ENCODE measurements around the gene VAMP2.

The VAMP2 gene

GRCh38 chr17:8186446-8186786, 23.7 kb upstream of the VAMP2 start:
- H3K4me1 ChIP-seq (ENCODE audit: control insufficient read depth, insufficient read depth, low read length), result peaks cover 13% of the 10 kb centered on the region
- CTCF ChIA-PET, result interaction anchor here (0.6 to 1.5 kb wide), 10 partner anchors 25 to 129 kb away, joined by 3 to 7 read pairs (median 4); no protein-coding TSS in a partner anchor
- H3K36me3 ChIP-seq (ENCODE audit: control insufficient read depth in 2 of 2, insufficient read depth in 1 of 2, low read length in 2 of 2), result no peaks in the 10 kb centered on the region
- peak overlapping the region; percentile 79 for H3K27ac ChIP-seq (ENCODE audit: extremely low read depth, low read depth, low read length)
- peak overlapping the region; percentile 86 for H3K4me3 ChIP-seq (ENCODE audit: low read depth, low read length)
- POLR2A ChIA-PET, result interaction anchor here (1.0 to 13.9 kb wide), 9 partner anchors 9 to 67 kb away, joined by 4 to 394 read pairs (median 12); partner anchors contain the start of genes AURKB, CTC1, PFAS and TMEM107
- H3K9me3 ChIP-seq (ENCODE audit: control insufficient read depth, insufficient read depth, low read depth, low read length), result no peaks in the 10 kb centered on the region
- TF ChIP-seq MZF1 (tag by site-specific recombination; IDR thresholded peaks at IDR 0.05; ENCODE audit: borderline replicate concordance) (peak; percentile 91; the same call in 1 of the 2 replicates), ZNF221 (tag by site-specific recombination; IDR thresholded peaks at IDR 0.05; ENCODE audit: borderline replicate concordance) (0 out of 2 replicates have a peak, but pooled peaks have one; percentile 67), ZNF837 (tag by site-specific recombination; IDR thresholded peaks at IDR 0.05) (peak; percentile 88; the same call in 1 of the 2 replicates), ZNF670 (tag by site-specific recombination; IDR thresholded peaks at IDR 0.05; ENCODE audit: low read depth) (no peak), ZNF501 (tag by site-specific recombination; IDR thresholded peaks at IDR 0.05) (no peak), ZNF138 (tag by site-specific recombination; IDR thresholded peaks at IDR 0.05; ENCODE audit: borderline replicate concordance) (no peak), ZNF548 (tag by site-specific recombination; IDR thresholded peaks at IDR 0.05) (0 out of 2 replicates have a peak, but pooled peaks have one; percentile 11), ZBTB17 (tag by site-specific recombination; IDR thresholded peaks at IDR 0.05) (peak; percentile 7; the same call in 1 of the 2 replicates), ZBTB8A (tag by site-specific recombination; IDR thresholded peaks at IDR 0.05) (peak; percentile 32; the same call in 1 of the 2 replicates), ZNF624 (tag by site-specific recombination; IDR thresholded peaks at IDR 0.05) (peak; percentile 95), ZNF473 (tag by site-specific recombination; IDR thresholded peaks at IDR 0.05) (peak; percentile 92; the same call in 1 of the 2 replicates), SP2 (tag by site-specific recombination; IDR thresholded peaks at IDR 0.05) (peak; percentile 47), ZNF561 (tag by site-specific recombination; IDR thresholded peaks at IDR 0.05; ENCODE audit: borderline replicate concordance) (0 out of 2 replicates have a peak, but pooled peaks have one; percentile 10), ZNF146 (tag by site-specific recombination; IDR thresholded peaks at IDR 0.05) (peak; percentile 1), ZNF37A (tag by site-specific recombination; IDR thresholded peaks at IDR 0.05) (peak; percentile 59; the same call in 1 of the 2 replicates), REPIN1 (tag by site-specific recombination; IDR thresholded peaks at IDR 0.05; ENCODE audit: low read depth) (no peak), PATZ1 (tag by site-specific recombination; IDR thresholded peaks at IDR 0.05) (no peak), ZNF394 (tag by site-specific recombination; IDR thresholded peaks at IDR 0.05; ENCODE audit: borderline replicate concordance) (no peak; the same call in 1 of the 2 replicates)
- TF ChIP-seq, protein P1, sequence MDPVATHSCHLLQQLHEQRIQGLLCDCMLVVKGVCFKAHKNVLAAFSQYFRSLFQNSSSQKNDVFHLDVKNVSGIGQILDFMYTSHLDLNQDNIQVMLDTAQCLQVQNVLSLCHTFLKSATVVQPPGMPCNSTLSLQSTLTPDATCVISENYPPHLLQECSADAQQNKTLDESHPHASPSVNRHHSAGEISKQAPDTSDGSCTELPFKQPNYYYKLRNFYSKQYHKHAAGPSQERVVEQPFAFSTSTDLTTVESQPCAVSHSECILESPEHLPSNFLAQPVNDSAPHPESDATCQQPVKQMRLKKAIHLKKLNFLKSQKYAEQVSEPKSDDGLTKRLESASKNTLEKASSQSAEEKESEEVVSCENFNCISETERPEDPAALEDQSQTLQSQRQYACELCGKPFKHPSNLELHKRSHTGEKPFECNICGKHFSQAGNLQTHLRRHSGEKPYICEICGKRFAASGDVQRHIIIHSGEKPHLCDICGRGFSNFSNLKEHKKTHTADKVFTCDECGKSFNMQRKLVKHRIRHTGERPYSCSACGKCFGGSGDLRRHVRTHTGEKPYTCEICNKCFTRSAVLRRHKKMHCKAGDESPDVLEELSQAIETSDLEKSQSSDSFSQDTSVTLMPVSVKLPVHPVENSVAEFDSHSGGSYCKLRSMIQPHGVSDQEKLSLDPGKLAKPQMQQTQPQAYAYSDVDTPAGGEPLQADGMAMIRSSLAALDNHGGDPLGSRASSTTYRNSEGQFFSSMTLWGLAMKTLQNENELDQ (tag by site-specific recombination; IDR thresholded peaks at IDR 0.05; ENCODE audit: low read depth), result no peak
- TF ChIP-seq, protein P2, sequence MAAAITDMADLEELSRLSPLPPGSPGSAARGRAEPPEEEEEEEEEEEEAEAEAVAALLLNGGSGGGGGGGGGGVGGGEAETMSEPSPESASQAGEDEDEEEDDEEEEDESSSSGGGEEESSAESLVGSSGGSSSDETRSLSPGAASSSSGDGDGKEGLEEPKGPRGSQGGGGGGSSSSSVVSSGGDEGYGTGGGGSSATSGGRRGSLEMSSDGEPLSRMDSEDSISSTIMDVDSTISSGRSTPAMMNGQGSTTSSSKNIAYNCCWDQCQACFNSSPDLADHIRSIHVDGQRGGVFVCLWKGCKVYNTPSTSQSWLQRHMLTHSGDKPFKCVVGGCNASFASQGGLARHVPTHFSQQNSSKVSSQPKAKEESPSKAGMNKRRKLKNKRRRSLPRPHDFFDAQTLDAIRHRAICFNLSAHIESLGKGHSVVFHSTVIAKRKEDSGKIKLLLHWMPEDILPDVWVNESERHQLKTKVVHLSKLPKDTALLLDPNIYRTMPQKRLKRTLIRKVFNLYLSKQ (tag by site-specific recombination; IDR thresholded peaks at IDR 0.05; ENCODE audit: borderline replicate concordance), result no peak
- TF ChIP-seq, protein P3, sequence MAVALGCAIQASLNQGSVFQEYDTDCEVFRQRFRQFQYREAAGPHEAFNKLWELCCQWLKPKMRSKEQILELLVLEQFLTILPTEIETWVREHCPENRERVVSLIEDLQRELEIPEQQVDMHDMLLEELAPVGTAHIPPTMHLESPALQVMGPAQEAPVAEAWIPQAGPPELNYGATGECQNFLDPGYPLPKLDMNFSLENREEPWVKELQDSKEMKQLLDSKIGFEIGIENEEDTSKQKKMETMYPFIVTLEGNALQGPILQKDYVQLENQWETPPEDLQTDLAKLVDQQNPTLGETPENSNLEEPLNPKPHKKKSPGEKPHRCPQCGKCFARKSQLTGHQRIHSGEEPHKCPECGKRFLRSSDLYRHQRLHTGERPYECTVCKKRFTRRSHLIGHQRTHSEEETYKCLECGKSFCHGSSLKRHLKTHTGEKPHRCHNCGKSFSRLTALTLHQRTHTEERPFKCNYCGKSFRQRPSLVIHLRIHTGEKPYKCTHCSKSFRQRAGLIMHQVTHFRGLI (tag by site-specific recombination; IDR thresholded peaks at IDR 0.05), result peak; percentile 96; the same call in 1 of the 2 replicates
- TF ChIP-seq, protein P4, sequence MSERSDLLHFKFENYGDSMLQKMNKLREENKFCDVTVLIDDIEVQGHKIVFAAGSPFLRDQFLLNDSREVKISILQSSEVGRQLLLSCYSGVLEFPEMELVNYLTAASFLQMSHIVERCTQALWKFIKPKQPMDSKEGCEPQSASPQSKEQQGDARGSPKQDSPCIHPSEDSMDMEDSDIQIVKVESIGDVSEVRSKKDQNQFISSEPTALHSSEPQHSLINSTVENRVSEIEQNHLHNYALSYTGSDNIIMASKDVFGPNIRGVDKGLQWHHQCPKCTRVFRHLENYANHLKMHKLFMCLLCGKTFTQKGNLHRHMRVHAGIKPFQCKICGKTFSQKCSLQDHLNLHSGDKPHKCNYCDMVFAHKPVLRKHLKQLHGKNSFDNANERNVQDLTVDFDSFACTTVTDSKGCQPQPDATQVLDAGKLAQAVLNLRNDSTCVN (tag by site-specific recombination; optimal IDR thresholded peaks at IDR 0.05), result peak; percentile 20
- TF ChIP-seq, protein P5, sequence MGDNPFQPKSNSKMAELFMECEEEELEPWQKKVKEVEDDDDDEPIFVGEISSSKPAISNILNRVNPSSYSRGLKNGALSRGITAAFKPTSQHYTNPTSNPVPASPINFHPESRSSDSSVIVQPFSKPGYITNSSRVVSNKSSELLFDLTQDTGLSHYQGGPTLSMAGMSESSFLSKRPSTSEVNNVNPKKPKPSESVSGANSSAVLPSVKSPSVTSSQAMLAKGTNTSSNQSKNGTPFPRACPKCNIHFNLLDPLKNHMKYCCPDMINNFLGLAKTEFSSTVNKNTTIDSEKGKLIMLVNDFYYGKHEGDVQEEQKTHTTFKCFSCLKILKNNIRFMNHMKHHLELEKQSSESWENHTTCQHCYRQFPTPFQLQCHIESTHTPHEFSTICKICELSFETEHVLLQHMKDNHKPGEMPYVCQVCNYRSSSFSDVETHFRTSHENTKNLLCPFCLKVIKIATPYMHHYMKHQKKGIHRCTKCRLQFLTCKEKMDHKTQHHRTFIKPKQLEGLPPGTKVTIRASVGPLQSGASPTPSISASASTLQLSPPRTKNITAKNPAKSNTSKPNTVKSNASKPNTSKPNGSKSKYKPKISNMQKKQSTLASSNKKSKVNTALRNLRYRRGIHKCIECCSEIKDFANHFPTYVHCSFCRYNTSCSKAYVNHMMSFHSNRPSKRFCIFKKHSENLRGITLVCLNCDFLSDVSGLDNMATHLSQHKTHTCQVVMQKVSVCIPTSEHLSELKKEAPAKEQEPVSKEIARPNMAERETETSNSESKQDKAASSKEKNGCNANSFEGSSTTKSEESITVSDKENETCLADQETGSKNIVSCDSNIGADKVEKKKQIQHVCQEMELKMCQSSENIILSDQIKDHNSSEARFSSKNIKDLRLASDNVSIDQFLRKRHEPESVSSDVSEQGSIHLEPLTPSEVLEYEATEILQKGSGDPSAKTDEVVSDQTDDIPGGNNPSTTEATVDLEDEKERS (tag by site-specific recombination; IDR thresholded peaks at IDR 0.05), result no peak
- TF ChIP-seq, protein P6, sequence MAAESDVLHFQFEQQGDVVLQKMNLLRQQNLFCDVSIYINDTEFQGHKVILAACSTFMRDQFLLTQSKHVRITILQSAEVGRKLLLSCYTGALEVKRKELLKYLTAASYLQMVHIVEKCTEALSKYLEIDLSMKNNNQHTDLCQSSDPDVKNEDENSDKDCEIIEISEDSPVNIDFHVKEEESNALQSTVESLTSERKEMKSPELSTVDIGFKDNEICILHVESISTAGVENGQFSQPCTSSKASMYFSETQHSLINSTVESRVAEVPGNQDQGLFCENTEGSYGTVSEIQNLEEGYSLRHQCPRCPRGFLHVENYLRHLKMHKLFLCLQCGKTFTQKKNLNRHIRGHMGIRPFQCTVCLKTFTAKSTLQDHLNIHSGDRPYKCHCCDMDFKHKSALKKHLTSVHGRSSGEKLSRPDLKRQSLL (tag by site-specific recombination; IDR thresholded peaks at IDR 0.05), result peak; percentile 31

Measured in HEK293 (cell line).